AG04449 (cell line): ENCODE data around the gene ZNF107.

Experiments used
- CTCF ChIA-PET: fragments of 350-600 bp; formaldehyde crosslinking; extraction: SDS; loops from one replicate; lab custom pipeline; 2021; ENCODE audit warnings: antibody characterized with exemption; lab: Yijun Ruan, JAX
- POLR2A ChIA-PET: fragments of 400-600, 350-600 bp; formaldehyde crosslinking; extraction: SDS; loops from one replicate; lab custom pipeline; 2020; ENCODE audit warnings: antibody characterized with exemption, inconsistent platforms; lab: Yijun Ruan, JAX
- DNase-seq: peaks from one replicate; pipeline ENCODE4 v3.0.0-alpha.2; 2010; ENCODE audit warnings: low read depth, low spot score
- H3K4me3 ChIP-seq: 2 replicates; pipeline ENCODE4 v1.5.1; 2011; ENCODE audit warnings: low read depth, mild to moderate bottlenecking, control low read depth, low read length
- TF ChIP-seq, protein P1 (sequence below): IDR thresholded peaks from one replicate; pipeline ENCODE4 v1.5.1; 2011; ENCODE audit warnings: mild to moderate bottlenecking, moderate library complexity, low read length, control low read depth, inconsistent platforms; ENCODE audit not compliant: insufficient read depth; ENCODE audit errors: missing control alignments

ZNF107 gene

DNA sequence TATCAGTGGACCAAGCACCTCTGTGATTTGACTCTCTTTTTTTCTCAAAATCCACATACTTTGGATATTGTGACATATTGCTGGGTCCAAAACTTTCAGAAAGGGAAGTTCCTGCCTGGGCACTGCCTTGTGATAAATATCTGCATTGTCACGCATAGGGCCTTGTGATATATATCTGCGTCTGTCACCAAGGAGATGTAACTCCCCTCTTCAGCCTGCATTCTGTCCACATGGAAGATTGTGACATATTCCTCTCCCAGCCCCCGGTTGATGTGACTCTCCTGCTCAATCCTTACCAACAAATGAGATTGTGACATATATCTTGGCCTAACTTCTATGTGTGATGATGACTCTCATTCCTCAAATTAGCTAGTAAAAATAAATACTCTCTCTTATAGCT lies 25.4 kb upstream of the ZNF107 start:
- H3K4me3 ChIP-seq: no peak overlapping the region
- DNase-seq: no peak
- ChIA-PET POLR2A (no interaction called here), CTCF (no interaction called here)
- TF ChIP-seq, protein P1, sequence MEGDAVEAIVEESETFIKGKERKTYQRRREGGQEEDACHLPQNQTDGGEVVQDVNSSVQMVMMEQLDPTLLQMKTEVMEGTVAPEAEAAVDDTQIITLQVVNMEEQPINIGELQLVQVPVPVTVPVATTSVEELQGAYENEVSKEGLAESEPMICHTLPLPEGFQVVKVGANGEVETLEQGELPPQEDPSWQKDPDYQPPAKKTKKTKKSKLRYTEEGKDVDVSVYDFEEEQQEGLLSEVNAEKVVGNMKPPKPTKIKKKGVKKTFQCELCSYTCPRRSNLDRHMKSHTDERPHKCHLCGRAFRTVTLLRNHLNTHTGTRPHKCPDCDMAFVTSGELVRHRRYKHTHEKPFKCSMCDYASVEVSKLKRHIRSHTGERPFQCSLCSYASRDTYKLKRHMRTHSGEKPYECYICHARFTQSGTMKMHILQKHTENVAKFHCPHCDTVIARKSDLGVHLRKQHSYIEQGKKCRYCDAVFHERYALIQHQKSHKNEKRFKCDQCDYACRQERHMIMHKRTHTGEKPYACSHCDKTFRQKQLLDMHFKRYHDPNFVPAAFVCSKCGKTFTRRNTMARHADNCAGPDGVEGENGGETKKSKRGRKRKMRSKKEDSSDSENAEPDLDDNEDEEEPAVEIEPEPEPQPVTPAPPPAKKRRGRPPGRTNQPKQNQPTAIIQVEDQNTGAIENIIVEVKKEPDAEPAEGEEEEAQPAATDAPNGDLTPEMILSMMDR: no peak

DNA sequence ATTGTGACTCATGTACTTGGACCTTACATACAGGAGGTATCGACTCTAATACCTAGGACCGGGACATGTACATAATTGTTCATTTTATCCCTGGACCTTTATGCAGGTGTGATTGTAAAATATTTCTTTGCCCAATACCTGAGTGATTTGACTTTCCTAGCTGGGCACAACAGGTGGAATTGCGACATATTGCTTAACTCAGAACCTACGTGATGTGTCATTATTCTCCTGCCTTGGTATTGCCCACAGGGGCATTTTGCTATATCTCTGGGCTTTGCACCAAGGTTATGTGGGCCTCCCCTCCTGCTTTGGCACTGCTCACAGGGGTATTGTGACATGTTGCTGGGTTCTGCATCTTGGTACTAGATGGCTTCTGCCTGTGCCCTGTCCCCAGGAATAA lies 23.9 kb upstream of the ZNF107 start:
- ChIA-PET POLR2A (no interaction called here), CTCF (no interaction called here)
- TF ChIP-seq, protein P1: no peak
- no peak overlapping the region for H3K4me3 ChIP-seq
- DNase-seq: no peak

DNA sequence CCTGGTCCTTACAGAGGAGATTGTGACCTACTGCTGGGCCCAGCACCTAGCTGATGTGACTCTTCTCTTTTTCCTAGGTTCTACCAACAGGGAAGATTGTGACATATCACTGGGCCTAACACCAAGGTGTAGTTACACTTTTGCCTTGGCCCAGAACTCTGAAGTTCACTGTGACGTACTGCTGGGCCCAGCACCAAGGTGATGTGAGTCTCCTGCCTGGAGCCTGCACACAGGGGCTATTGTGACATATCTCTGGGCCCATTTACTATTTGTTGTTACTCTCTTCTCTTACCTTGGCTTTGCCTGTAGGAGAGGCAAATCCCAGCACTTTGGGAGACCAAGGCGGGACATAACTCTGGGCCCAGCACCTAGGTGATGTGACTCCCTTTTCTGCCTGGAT lies 23.1 kb upstream of the ZNF107 start:
- DNase-seq: no peak
- ChIA-PET POLR2A (no interaction called here), CTCF (no interaction called here)
- H3K4me3 ChIP-seq: no peak overlapping the region
- TF ChIP-seq, protein P1: no peak

DNA sequence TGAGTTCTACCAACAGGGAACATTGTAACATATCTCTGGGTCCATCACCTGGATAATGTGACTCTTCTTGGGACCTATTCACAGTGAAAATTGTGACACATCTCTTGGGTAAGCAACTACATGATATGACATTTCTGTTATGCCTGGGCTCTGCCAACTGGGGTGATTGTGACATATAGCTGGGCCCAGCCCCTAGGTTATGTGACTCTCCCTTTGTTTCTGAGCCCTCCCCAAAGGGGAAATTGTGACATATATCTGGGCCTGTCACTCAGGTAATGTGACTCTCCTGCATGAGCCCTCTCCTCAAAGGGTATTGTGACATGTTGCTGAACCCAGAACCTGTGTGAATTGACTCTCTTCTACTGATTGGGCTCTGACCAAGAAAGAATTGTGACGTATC lies 22.4 kb upstream of the ZNF107 start:
- TF ChIP-seq, protein P1: no peak
- CTCF ChIA-PET: no interaction called here
- POLR2A ChIA-PET: no interaction called here
- no peak for DNase-seq
- no peak overlapping the region for H3K4me3 ChIP-seq

DNA sequence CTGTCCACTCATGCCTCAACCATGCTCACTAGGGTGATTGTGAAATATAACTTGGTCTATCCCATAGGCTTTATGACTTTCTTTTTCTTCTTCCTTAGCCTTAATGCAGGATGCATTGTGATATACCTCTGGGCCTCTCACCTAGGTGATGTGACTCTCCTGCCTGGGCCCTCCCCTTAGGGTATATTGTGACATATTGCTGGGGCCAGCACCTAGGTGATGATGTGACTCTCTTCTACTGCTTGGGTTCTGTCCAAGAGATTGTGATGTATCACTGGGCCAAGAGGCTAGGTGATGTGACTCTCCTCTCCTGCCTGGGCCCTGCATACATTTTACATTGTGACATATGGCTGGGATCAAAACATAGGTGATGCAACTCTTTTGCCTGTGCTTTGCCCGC lies 14.7 kb upstream of the ZNF107 start:
- ChIA-PET CTCF (no interaction called here), POLR2A (no interaction called here)
- TF ChIP-seq, protein P1: no peak
- no peak overlapping the region for H3K4me3 ChIP-seq
- DNase-seq: no peak

DNA sequence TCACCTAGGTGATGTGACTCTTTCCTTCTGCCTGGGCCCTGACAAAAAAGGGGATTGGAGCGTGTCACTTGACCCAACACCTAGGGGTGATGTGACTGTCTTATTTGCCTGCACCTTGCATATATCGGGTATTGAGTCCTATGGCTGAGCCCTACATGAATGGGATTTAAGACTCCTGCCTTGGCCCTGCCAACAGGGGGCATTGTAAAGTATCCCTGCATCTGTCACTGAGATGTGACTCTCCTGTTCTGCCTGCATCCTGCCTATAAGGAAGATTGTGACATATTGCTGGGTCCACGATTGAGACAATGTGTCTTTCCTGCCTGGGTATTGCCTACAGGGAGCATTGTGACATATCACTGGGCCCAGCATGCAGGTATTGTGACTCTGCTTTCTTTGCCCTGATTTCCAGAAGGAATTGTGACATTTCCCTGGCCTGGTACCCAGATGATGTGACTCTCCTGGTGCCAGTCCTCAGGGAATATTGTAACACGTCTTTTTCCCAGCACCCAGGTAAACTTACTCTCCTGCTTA lies 14.2 kb upstream of the ZNF107 start:
- TF ChIP-seq, protein P1: no peak
- POLR2A ChIA-PET: no interaction called here
- no peak overlapping the region for H3K4me3 ChIP-seq
- DNase-seq: no peak
- CTCF ChIA-PET: no interaction called here
